Measurements from ENCODE around the gene DOCK8.

The DOCK8 gene

GRCh38 chr9:503326-503725, 288.7 kb downstream of the DOCK8 start:
- no peak for DNase-seq
- peaks cover 9% of the 10 kb centered on the region for H3K36me3 Mint-ChIP-seq (ENCODE audit: low read depth)
- H3K27me3 Mint-ChIP-seq (ENCODE audit: low read depth, poor library complexity): peaks cover 32% of the 10 kb centered on the region
- H3K9me3 Mint-ChIP-seq: peaks cover 20% of the 10 kb centered on the region
- TF ChIP-seq CTCF (IDR thresholded peaks at IDR 0.05): no peak
- peak overlapping the region; percentile 80 for H3K27ac Mint-ChIP-seq
- peaks cover 33% of the 10 kb centered on the region for H3K4me1 Mint-ChIP-seq
- H3K4me3 Mint-ChIP-seq: peak overlapping the region; percentile 86

- H3K27ac Mint-ChIP-seq: peak within 1 kb of the TSS; percentile 80
These were observed 289.5 kb downstream of the DOCK8 start, which contains the start of gene KANK1 for GRCh38 chr9:503881-504852. Gene KANK1, plus strand, starts transcription at chr9:504695.

GRCh38 chr9:504921-505740, 290.5 kb downstream of the DOCK8 start:
- H3K27ac Mint-ChIP-seq: no peak overlapping the region
- peaks cover 33% of the 10 kb centered on the region for H3K4me1 Mint-ChIP-seq
- peaks cover 22% of the 10 kb centered on the region for H3K36me3 Mint-ChIP-seq (ENCODE audit: low read depth)
- H3K9me3 Mint-ChIP-seq: peaks cover 4% of the 10 kb centered on the region
- H3K4me3 Mint-ChIP-seq: peak overlapping the region; percentile 84
- DNase-seq: peak; percentile 55
- H3K27me3 Mint-ChIP-seq (ENCODE audit: low read depth, poor library complexity): peaks cover 32% of the 10 kb centered on the region
- TF ChIP-seq CTCF (IDR thresholded peaks at IDR 0.05): no peak

More at GRCh38 chr9:503881-504852, 289.5 kb downstream of the DOCK8 start, which contains the start of gene KANK1:
- no peak for TF ChIP-seq CTCF (IDR thresholded peaks at IDR 0.05)
- H3K4me1 Mint-ChIP-seq: peaks cover 33% of the 10 kb centered on the region
- peaks cover 17% of the 10 kb centered on the region for H3K36me3 Mint-ChIP-seq (ENCODE audit: low read depth)
- peak within 1 kb of the TSS; percentile 86 for H3K4me3 Mint-ChIP-seq
- H3K27me3 Mint-ChIP-seq (ENCODE audit: low read depth, poor library complexity): peaks cover 33% of the 10 kb centered on the region
- H3K9me3 Mint-ChIP-seq: peaks cover 14% of the 10 kb centered on the region
- peak; percentile 88 for DNase-seq

GRCh38 chr9:505741-506059, 291.0 kb downstream of the DOCK8 start:
- no peak overlapping the region for H3K27ac Mint-ChIP-seq
- TF ChIP-seq CTCF (IDR thresholded peaks at IDR 0.05): no peak
- peaks cover 22% of the 10 kb centered on the region for H3K36me3 Mint-ChIP-seq (ENCODE audit: low read depth)
- no peak for DNase-seq
- peaks cover 27% of the 10 kb centered on the region for H3K27me3 Mint-ChIP-seq (ENCODE audit: low read depth, poor library complexity)
- H3K4me3 Mint-ChIP-seq: peak overlapping the region; percentile 84
- H3K9me3 Mint-ChIP-seq: no peaks in the 10 kb centered on the region
- peaks cover 33% of the 10 kb centered on the region for H3K4me1 Mint-ChIP-seq

GRCh38 chr9:506281-506680, 291.6 kb downstream of the DOCK8 start:
- Mint-ChIP-seq H3K4me1 (peaks cover 33% of the 10 kb centered on the region), H3K27ac (peak overlapping the region; percentile 16), H3K27me3 (ENCODE audit: low read depth, poor library complexity) (peaks cover 27% of the 10 kb centered on the region), H3K9me3 (no peaks in the 10 kb centered on the region), H3K4me3 (peak overlapping the region; percentile 84), H3K36me3 (ENCODE audit: low read depth) (peaks cover 27% of the 10 kb centered on the region)
- no peak for TF ChIP-seq CTCF (IDR thresholded peaks at IDR 0.05)
- peak; percentile 19 for DNase-seq

Measured in nephron progenitor cell (in vitro differentiated cells).